ENCODE results near the gene VPS41.
A peak's percentile ranks its signal among the peaks of the same experiment; 100 is the strongest.

VPS41 gene

DNA sequence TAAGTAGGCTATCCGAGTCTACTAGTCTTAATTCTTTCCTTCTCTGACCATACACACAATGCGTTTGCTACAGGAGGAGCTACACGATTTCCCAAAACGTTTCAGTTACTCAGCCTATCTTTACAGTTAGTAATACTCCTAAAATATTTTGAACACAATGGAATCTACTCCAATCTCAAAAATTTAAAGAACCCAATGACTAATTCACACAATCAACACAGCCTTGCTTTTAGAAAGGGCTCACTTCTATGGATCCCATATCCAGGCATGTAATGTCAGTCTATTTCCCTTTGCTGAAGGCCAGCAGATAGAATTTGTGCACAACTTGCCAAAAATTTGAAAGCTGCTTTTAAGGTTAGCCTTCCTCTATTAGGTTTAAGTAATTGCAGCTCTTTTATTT lies 107.2 kb downstream of the VPS41 start:
- DNase-seq (ENCODE audit: low read depth): no peak

DNA sequence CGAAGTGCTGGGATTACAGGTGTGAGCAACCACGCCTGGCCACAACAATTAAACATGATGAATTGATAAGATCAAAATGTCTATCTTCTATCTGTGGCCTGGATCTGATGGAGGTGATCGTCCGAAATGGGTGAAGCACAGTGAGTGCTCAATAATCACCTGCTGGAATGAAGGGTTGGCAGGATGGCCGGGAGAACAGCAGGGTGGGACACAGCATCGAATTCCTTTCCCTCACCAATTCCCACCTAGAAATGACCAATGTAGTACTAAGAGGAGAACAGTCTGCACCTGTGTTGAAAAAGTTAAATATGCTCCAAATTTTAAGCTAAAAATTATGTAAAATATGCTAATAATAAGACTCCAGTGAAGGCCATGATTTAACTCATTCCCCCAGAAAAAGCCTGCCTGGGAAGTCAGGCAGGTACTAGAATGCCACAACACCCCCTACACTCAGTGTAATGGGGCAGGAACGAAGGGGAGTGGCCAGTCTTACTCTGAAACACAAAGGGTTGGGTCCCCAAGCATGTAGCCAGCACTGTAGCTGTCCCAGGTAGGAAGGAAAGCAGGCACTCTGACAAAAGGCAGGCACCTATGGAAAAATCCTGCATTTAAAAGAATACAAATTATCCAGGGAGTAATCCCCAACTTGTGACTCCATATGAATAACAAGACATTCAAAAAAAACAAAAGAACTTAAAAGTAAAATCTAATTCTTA lies 110.3 kb downstream of the VPS41 start:
- no peak for DNase-seq (ENCODE audit: low read depth)

DNA sequence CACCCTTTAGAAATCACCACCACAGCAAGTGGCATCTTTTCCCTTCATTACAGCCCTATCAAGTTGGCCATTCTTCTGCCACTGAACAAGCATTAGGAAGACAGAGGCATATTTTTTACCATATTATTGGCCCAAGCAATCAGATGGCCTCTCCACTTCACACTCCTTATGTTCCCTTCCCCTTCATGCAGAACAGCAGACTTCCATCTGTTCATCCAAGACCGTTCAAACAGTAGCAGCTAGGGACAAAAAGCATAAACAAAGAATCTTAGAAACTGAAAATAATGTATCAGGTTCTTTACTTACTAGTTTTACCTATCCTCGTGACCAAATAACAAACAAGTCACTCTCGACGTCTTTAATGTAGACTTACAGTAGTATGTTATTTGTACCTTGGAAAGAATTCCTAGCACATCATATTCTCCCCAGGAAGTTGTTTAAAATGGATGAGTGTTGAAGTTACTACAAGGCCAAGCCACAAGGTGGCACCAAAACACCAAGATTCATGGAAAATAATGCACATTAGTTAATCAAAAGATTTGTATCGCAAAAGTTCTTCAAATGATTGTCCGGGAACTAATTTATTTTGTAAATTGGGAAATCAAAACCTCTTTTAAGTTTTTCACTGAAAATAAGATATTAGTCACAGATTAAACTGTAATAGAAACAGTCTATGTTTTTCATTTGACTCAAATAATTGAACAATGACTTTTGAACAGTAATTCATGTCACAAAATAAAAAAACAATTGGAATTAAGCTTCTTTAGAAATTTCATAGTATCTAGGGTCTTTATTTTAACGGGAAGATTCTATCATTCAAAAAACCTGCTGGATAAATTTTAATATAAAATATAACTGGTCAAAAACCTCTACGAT lies 112.1 kb downstream of the VPS41 start:
- peak; percentile 22 for DNase-seq (ENCODE audit: low read depth)

DNA sequence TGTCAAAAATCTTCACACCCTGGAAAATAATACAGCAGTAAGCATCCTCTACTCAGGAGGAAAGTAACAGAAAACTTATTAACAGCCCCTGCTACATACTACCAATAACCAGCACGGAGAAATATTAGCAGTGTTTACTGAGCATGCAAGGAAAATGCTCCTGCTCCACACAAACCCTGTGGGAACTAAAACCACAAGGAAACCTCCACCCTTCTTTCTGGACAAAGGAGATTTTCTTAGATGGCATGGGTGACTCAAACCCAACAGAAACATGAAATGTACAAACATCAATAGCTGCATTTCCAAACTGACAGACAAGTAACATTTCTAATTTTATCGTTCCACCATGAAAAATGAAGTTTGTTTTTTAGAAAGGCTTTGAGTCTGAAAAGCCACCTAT lies 113.4 kb downstream of the VPS41 start:
- DNase-seq (ENCODE audit: low read depth): no peak

DNA sequence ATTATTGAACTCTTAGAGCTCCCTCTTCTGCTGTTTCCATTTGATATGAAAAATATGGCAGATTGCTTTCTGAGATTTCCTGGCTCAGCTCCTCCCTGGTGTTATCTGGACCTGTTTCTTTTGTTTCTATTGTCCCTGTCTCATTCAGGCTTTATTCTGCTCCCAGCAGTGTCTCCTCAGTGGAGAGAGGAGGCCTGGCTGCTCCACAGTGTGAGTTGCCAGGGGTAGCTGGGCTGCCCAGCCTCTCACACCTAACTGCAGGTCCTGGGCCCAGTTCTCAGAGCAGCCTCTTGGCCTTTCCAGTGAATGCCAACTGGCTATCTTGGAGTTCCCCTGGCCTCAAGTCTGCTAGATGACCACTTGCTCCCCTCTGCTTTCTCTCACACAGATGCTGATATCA lies 127.0 kb downstream of the VPS41 start:
- no peak for DNase-seq (ENCODE audit: low read depth)

DNA sequence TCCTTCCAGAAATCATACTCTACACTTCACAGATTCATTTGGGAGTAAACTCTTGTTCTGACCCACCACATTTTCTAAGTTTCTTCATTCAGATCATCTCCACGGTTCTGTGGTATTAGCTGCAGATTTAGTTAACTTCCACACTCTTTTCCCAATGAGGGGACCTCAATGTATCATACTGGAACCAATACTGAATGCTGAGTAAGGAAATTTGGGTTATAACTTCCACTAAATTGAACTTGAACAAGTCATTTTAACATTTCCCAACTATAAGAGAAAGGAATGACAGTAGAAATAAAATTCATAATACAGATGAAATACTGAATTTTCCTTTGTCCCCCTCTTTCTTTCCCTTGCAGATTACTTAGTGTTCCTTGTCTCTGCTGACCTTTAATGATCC lies 131.4 kb downstream of the VPS41 start:
- DNase-seq (ENCODE audit: low read depth): no peak

DNA sequence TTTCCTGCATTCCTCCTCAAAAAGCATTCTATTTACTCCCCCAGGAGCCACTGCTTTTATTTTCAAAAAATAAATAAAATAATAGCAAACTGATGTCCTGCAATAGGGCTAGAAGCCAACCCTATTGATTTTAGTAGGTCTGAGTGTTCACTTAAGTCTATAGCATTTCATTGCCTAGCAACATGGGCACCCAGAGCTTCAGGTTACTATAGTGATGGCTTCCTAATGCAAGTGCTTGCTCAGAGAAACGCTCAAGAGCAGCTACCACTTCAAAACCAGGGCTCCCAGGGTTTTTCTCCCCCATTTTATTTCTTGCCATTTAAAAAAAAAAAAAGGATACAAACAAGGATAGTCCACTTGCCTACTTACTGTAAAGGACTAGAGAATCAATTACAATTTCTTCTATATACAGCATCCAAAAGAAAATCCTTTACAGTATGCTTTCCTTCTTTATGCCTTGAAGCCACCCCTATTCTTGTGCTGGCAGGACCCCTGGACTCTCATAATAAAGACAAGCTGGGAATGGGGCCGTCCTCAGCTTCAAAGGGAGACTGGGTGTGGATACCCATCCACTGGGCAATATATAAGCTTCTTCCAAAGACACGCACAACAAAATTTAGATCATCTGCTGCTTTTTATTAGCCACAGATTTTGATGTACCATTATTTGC lies 133.3 kb downstream of the VPS41 start:
- no peak for DNase-seq (ENCODE audit: low read depth)

DNA sequence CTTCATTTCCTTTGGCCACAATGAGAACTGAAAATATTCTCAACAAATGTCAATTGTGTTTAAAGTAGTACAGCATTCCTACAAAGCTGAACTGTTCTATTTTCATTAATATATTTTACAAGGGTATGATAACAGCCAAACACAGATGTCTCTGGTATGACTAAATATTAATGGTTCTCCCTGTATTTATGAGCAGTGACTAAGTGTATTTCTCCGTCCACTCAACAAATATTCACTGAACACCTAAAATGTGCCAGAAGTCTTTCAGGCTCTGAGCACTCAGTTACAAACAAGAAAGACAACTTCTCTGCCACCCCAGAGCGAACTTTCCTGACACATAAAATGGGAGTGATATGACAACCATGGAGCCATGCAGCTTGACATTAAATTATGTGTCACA lies 135.6 kb downstream of the VPS41 start:
- no peak for DNase-seq (ENCODE audit: low read depth)

DNA sequence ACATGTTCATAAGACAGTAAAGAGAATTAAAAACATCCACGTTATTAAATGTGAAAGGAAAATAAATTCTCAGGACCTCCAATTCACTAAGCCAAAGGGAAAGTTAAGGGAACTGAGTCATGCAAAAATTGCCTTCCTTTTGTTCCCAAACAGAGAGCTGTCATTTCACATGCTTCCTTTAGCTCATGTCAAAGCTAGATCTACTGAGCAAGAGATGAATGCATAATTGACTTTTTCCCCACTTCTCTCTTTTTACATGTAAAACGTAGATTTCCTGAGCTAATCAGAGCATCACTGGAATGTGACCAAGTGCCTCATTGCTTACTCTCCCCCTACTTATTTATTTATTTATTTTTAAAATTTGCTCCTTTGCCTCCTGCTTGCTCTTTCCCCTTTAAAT lies 148.8 kb downstream of the VPS41 start:
- DNase-seq (ENCODE audit: low read depth): no peak

DNA sequence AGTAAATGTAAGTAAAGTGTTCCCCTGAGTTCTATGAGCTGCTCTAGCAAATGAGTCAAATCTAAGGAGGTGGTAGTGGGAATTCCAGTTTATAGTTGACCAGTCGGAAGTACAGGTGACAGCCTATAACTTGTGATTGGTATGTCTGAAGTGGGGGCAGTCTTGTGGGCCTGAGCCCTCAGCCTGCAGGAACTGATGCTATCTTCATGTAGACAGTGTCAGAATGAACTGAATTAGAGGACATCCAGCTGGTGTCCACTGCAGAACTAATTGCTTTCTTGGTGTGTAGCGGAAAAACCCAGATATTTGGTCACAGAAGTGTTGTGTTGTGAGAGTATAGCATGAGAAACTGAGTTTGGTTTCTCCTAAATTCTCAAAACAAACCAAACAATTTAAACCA lies 150.0 kb downstream of the VPS41 start:
- DNase-seq (ENCODE audit: low read depth): no peak

DNA sequence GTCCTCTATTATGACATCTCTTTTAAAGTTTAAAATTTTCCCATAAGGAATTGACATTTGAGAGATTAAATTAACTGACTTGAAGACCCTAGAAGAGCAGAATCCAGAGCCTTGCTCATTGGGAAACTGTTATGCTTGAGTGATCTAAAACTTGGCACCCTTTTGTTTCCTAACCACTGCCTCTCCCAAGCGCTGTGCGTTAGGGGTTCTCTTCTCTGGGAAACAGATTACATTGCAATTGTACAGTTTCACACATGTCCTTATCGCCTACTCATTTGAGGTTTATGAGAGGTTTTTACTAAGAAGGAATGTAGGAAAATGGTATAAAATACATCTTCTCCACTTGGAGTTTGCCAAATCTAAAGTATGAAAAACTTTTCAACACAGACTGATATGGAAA lies 151.1 kb downstream of the VPS41 start:
- no peak for DNase-seq (ENCODE audit: low read depth)

DNA sequence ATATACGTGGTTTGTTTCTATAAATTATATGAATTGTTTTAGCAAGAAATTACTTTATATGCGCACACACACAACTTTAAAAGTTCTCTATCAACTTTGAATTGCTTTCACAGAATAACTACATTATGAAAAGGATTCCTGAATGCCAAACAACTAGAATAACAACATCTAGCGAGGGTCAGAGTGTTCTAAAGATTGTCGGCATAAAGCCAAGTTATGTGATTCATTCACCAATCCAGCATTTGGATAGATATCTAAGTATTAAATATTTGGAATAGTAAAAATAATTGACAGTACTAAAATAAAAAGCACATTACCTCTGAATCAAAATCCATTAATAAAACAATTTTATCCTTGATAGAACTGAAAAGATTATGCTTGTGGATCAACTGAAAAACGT lies 152.5 kb downstream of the VPS41 start:
- no peak for DNase-seq (ENCODE audit: low read depth)

DNA sequence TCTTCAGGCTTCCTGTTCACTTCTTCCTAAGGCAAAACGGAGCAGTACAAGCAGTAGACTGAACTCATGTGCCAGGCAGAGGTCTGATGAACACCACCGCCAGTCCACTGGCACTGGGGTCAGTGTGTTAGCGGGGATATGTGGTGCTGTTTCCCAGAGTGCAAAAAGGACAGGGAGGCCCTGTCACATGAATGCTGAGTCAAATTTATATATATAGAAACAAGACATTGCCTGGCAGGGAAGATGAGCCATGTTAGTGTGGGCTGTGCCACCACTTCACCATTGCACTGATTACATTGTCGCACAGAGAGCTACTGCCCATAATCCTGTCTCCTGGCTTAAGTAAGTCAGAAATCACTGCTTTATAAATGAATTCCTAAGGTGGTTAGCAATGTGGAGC lies 155.6 kb downstream of the VPS41 start:
- DNase-seq (ENCODE audit: low read depth): no peak

DNA sequence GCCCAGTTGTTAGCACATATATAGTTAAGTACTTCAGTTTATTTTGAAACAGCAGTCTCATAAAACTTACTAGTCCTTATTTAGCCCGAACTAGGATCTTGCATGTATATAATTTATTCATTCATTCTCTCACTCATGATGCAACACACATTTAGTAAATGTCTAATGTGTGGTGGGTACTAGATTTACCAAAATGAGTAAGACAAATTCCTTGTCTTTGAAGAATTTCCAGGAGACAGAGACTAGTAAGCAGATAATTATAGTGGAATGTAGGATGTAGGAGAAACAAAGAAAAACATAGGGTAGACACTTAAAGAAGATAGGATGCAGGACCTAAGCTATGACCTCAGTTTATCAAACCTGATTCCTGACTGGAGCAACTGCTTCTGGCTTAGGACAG lies 157.6 kb downstream of the VPS41 start:
- no peak for DNase-seq (ENCODE audit: low read depth)

DNA sequence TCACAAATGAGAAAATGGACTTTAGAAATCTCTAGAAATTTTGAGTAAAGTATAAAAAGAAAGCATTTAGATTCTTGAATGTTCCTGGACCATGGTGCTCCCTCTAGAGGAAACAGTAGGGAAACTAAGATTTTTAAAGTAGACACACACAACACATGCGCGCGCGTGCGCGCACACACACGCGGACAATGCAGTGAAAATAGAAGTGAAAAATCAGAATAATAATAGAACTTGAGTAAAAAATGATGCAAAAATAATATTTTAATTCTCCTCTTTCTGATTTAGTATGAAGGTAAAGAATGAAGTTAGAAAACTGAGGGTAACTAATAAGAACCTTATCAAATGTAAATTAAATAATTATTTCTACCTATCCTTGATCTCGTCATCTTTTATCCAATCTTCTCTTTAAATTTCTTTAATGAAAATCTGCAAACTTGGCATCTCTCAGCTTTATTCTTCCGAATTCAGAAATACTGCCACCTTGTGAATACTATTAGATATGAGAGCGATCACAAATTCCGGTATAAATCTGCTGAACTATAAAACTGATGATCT lies 160.9 kb downstream of the VPS41 start:
- DNase-seq (ENCODE audit: low read depth): no peak

DNA sequence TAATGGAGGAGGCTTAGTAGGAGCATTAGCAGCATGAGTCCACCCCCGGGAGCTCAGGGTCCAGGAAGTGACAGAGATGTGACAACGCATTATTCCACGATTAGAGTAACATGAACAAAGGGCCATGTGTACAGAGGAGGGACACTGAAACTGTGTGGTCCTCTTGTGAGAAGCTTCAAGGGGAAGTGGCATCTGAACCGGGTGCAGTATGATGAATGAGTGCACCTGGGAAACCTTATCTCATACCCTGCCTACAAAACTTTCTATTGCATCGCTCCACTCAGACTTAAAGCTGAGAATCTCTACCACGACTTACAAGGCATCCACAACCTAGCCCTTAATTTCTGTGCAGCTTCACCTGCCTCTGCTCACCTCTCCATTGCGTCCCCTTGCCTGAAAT lies 162.6 kb downstream of the VPS41 start:
- no peak for DNase-seq (ENCODE audit: low read depth)

DNA sequence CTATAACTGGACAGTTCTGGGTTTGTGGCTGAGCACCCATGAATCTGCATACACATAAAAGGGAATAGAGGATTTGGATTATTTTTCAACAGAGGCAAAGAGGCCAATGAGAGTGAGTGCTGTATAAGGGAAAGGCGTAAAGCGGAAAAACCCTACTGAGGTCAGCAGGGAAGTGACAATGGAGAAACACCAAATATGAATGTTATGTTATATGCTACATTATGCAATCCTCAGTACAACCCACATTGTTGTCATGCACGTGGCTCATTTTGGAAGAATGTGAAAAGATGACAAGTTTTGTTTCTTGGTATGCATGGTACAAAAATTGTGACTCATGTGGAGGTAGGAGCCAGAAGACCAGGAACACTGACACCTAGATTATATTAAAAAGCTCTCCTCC lies 164.2 kb downstream of the VPS41 start:
- no peak for DNase-seq (ENCODE audit: low read depth)

DNA sequence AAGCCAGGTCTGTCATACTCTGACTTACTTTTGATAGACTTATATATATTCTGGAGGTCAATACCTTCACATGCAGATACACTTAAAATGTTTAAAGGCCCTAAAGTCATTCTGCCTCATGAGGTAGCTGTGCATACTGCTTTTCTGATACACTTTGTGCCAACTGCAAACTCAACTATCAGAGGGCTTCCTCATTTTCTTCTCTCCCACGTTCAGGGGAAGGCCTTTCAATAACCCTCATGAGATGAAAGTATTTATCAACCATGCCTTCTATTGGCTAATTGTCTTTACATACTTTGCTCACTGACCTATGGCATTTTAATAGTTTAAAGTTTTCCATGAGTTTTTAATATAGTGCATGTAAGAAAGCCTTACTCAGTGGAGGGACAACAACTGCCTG lies 165.1 kb downstream of the VPS41 start:
- DNase-seq (ENCODE audit: low read depth): no peak

DNA sequence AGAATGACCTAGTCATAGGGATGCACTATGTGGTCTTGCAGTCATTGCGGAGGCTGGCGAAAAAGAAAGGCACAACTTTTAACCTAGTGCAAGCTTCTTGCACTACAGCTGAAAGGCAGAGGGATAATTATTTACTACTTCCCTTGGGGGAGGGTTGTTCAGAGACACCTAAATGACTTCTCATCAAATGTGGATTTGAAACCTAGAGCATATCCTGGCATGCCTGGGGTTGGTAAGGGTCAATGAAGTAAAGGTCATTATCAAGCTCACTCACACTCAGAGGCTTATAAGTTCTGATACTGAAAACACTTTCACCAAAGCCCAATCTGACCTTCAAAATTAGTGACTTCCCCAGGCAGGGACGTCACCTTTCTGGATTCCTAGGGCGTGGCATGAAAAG lies 168.9 kb downstream of the VPS41 start:
- no peak for DNase-seq (ENCODE audit: low read depth)

DNA sequence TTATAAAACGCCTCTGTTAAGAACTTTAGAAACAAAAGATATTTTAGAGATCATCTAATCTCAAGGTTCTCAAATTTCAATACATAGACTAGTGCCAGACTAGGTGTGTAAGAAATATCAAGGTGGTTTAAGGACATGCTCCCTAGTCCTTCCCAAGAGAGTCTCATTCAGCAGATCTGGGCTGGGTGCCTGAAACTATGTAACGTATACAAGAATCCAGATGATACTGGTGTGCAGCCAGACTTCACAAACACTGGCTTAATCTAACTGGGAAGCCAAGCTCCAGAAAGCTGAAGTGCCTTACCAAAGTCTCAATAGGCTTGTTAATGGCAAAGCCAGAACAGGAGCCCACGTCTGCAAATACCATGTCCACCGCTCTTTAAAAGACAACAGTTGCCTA lies 172.9 kb downstream of the VPS41 start:
- DNase-seq (ENCODE audit: low read depth): no peak

DNA sequence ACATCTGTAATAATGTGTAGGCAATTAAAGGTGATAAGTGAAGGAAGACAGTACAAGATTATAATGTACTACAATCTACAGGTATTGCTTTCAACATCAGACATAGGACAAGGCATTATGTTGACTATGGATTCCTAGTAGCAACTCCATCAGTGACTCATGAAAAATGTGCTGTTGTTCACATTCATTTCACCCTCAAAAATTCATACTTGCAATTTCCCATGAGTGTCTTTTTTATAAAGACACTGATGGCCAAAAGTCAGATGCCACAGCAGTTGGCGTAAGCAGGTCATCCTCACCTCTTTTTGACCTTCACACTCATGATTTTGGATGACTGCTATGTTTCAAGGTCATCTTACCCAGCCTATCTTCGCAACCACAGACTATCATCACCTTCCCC lies 177.8 kb downstream of the VPS41 start:
- no peak for DNase-seq (ENCODE audit: low read depth)

DNA sequence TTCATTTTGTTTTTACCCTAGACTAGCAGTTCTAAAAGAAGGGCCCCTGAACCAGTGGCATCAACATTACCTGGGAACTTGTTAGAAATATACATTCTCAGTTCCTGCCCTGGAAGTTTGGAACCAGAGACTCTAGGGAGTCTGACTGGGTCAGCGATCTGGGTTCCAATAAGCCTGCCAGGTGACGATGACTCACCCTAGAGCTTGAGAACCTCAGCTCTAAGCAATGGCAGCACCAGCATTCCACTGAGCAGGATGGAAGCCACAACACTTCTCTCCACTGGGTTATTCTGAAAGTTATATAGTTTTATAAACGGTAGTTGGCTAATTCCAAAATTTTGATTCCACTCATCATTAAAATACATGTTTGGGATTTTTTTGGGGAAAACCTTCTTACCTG lies 180.8 kb downstream of the VPS41 start:
- DNase-seq (ENCODE audit: low read depth): no peak

All from activated gamma-delta T cell treated with anti-CD3 and anti-CD28 coated beads, Interleukin-2, amount 50 U/mL, for 16 hours (primary cell).